GM12891 (cell line): ENCODE results near the gene TSPAN9.

Experiments used
- PAX5 ChIP-seq: IDR thresholded peaks from 2 replicates; pipeline ENCODE4 v1.6.1; 2011; ENCODE audit warnings: low read length, moderate library complexity, mild to moderate bottlenecking; ENCODE audit not compliant: insufficient read depth, severe bottlenecking
- POLR2A ChIP-seq: IDR thresholded peaks from 2 replicates; pipeline ENCODE4 v1.6.1; 2011; ENCODE audit warnings: low read depth, low read length, control low read depth
- POLR2AphosphoS5 ChIP-seq: IDR thresholded peaks from 2 replicates; pipeline ENCODE4 v1.6.1; 2011; ENCODE audit warnings: low read depth, low read length, control low read depth
- POU2F2 ChIP-seq: IDR thresholded peaks from 2 replicates; pipeline ENCODE4 v1.6.1; 2011; ENCODE audit warnings: low read depth, mild to moderate bottlenecking, control low read depth, low read length, moderate library complexity
- SPI1 ChIP-seq: IDR thresholded peaks from 2 replicates; pipeline ENCODE4 v1.6.1; 2011; ENCODE audit warnings: low read depth, low read length, control low read depth
- TAF1 ChIP-seq: IDR thresholded peaks from 2 replicates; pipeline ENCODE4 v1.6.1; 2011; ENCODE audit warnings: low read depth, low read length, control low read depth

DNA sequence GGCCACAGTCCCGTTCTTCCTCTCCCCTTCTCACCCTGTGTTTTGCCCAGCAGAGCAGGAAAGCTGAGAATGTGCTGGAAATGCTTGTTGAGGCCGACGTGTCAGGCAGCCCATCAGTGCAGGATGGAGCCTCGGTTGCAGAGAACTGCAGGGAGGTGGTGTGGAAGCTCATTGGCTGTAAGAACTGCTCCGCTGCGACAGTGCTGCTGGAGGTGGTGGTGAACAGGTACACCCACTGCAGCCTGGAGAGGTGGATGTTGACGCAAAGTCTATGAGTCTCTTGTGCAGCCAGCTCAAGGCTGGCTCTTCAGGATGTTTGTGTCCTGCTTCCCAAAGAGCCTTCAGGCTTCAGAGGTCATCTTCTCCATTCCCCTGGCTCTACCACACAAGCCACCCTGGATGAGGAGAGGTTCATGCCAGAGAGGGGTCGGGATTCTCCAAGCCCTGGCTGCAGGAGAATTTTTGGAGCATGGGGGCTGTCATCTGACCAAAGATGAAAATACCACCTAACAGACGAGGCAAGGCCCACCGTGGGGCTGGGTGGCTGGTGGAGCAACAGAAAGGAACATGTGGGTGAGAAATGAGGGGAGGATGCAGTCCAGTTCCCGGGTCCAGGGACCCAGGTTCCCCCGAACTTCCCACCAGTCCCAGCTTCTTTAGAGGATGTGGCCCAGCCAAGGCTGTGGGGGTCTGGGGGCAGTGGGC, 239.7 kb downstream of the TSPAN9 start:
- no peak for TF ChIP-seq POLR2AphosphoS5
- no peak for TF ChIP-seq POLR2A
- no peak for TF ChIP-seq TAF1
- no peak for TF ChIP-seq POU2F2
- no peak for TF ChIP-seq PAX5
- no peak for TF ChIP-seq SPI1
